Activated CD4-positive, alpha-beta T cell treated with anti-CD3 and anti-CD28 coated beads, Interleukin-2, amount 10 ng/mL, durations not matched to agents 7 days and 5 days (primary cell): ENCODE results near the gene SDHB. TPM values are rescaled to one million over a fixed set of nuclear protein-coding genes. Genes with fewer than 3 reads are reported as not detected.
"Not testable (repeated sequence)": the region's sequence is repeated elsewhere in the genome, so short reads cannot be mapped to it uniquely, and the experiment has no call there.

Experiments used
- CTCF ChIA-PET: fragments of 350-600 bp; sonication (Branson Sonifier 250); formaldehyde crosslinking; loops from one replicate; lab custom pipeline; 2021; ENCODE audit warnings: antibody characterized with exemption; lab: Charles Lee
- POLR2A ChIA-PET: fragments of 350-600 bp; sonication (Branson Sonifier 250); formaldehyde crosslinking; loops from one replicate; lab custom pipeline; 2021; ENCODE audit warnings: antibody characterized with exemption; lab: Charles Lee
- DNase-seq: peaks from one replicate; pipeline ENCODE4 v3.0.0-alpha.2; 2020
- H3K27ac Mint-ChIP-seq: one replicate; pipeline ENCODE4 v1.8.0; 2021; ENCODE audit warnings: mild to moderate bottlenecking, moderate library complexity, mixed read lengths
- H3K27me3 Mint-ChIP-seq: one replicate; pipeline ENCODE4 v1.8.0; 2021; ENCODE audit warnings: mixed read lengths
- H3K36me3 Mint-ChIP-seq: one replicate; pipeline ENCODE4 v1.8.0; 2021; ENCODE audit warnings: low read depth, mixed read lengths
- H3K4me1 Mint-ChIP-seq: one replicate; pipeline ENCODE4 v1.8.0; 2021; ENCODE audit warnings: mixed read lengths
- H3K4me3 Mint-ChIP-seq: one replicate; pipeline ENCODE4 v1.8.0; 2021; ENCODE audit warnings: mild to moderate bottlenecking, moderate library complexity, mixed read lengths
- H3K9me3 Mint-ChIP-seq: one replicate; pipeline ENCODE4 v1.8.0; 2021; ENCODE audit warnings: mixed read lengths
- total RNA-seq, 2 experiments: library from RNA; stranded (reverse); gene quantifications; one replicate each; pipeline ENCODE4 v1.2.3, GENCODE V29; 2021

Gene SDHB
- total RNA-seq, 2 experiments from 2014 or later = 77.7 to 82.8 TPM

- ChIA-PET CTCF (no interaction called here), POLR2A (no interaction called here)
- H3K4me1 Mint-ChIP-seq = peaks cover 3% of the 10 kb centered on the region
- H3K9me3 Mint-ChIP-seq = peaks cover 2% of the 10 kb centered on the region
- DNase-seq = no peak
- no peak overlapping the region for H3K27ac Mint-ChIP-seq
- no peaks in the 10 kb centered on the region for H3K36me3 Mint-ChIP-seq
- H3K4me3 Mint-ChIP-seq = no peak overlapping the region
- H3K27me3 Mint-ChIP-seq = no peaks in the 10 kb centered on the region
Observed at GRCh38 chr1:17068789-17069188, 15.0 kb upstream of the SDHB start.

- H3K4me3 Mint-ChIP-seq = no peak overlapping the region
- DNase-seq = no peak
- H3K36me3 Mint-ChIP-seq = no peaks in the 10 kb centered on the region
- POLR2A ChIA-PET = no interaction called here
- CTCF ChIA-PET = interaction anchor here (0.6 kb wide), 1 partner anchor 40 kb away, joined by 3 read pairs; no protein-coding TSS in a partner anchor
- peaks cover 7% of the 10 kb centered on the region for H3K4me1 Mint-ChIP-seq
- peaks cover 2% of the 10 kb centered on the region for H3K9me3 Mint-ChIP-seq
- H3K27ac Mint-ChIP-seq = no peak overlapping the region
- H3K27me3 Mint-ChIP-seq = no peaks in the 10 kb centered on the region
Observed at GRCh38 chr1:17067465-17068240, 13.8 kb upstream of the SDHB start.

DNA sequence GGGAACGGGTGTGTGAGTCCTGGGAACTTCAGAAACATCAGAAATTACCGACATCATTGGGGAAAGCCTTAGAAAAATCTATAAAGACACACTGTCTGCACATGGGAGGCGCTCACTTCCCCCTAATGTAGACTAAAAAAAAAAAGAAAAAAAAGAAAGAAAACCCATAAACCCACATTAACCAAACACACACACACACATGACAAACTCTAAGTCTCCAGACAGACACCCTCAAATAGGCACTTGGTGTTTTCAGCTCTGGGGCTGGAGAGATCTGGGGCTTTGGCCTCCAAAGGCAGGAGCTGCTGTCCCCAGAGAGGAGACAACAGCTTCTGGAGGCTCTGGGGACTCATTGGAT lies 13.2 kb upstream of the SDHB start:
- Mint-ChIP-seq H3K4me3 (no peak overlapping the region), H3K4me1 (peaks cover 9% of the 10 kb centered on the region), H3K27ac (no peak overlapping the region), H3K9me3 (peaks cover 2% of the 10 kb centered on the region), H3K36me3 (no peaks in the 10 kb centered on the region), H3K27me3 (no peaks in the 10 kb centered on the region)
- DNase-seq = no peak
- ChIA-PET CTCF (no interaction called here), POLR2A (no interaction called here)

DNA sequence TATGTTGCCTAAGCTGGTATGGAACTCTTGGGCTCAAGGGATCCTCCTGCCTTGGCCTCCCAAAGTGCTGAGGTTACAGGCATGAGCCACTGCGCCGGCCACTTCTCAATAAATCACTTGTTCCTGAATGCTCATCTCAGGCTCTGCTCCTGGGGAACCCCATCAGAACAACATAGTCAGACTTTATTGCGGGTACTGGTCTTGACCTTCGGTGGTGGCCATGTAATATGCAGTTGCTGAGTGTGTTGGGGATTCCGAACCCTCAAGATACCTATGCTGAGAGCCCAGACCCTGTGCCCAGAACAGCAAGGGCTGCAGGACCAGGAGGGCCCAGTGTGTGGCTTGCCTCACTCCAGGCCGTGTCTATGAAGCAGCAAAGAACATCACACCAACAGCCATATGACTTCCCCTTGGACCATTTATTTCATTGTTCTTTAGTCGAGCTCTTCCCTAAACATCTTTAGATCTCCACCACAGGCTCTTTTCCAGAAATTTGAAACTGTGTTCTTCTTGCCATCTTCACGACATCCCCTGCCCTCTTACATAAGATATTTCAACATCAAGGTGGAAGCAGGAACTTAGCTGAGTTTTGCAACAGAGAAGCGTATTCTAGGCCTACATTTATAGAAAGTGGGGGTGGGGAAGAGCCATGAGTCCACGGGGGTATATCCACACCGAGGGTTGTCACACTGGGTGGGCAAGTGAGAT lies 12.7 kb upstream of the SDHB start:
- Mint-ChIP-seq H3K9me3 (peaks cover 2% of the 10 kb centered on the region), H3K4me1 (peaks cover 9% of the 10 kb centered on the region), H3K4me3 (no peak overlapping the region), H3K27me3 (no peaks in the 10 kb centered on the region), H3K27ac (no peak overlapping the region), H3K36me3 (no peaks in the 10 kb centered on the region)
- CTCF ChIA-PET = interaction anchor here (4.5 kb wide), 1 partner anchor 9 kb away, joined by 16 read pairs; no protein-coding TSS in a partner anchor
- no peak for DNase-seq
- POLR2A ChIA-PET = no interaction called here

DNA sequence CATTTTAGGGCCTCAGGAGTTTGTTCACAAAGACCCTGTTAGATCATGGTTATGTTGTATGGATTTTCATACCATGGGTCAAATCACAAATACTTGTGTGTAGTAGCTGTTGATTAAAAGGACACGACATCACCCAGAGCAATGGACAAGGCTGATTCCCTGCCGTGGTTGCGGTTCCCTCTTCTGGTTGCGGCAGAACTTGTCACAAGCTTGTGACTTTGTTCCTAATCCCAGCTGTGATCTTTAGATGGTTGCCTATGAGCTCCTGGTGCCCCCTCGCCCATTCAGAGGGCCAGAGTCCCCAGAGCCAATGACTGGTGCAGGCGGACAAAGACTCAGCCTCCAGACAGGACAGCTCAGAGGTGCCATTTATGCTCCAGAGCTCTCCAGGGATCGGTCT lies 11.8 kb upstream of the SDHB start:
- CTCF ChIA-PET = interaction anchor here (4.5 kb wide), 1 partner anchor 10 kb away, joined by 16 read pairs; no protein-coding TSS in a partner anchor

GRCh38 chr1:17062751-17063150 lies 8.9 kb upstream of the SDHB start:
- H3K27me3 Mint-ChIP-seq, POLR2A ChIA-PET, H3K9me3 Mint-ChIP-seq, H3K36me3 Mint-ChIP-seq, H3K27ac Mint-ChIP-seq, DNase-seq, H3K4me3 Mint-ChIP-seq, H3K4me1 Mint-ChIP-seq: not testable (repeated sequence)
- CTCF ChIA-PET = interaction anchor here (1.4 to 4.5 kb wide), 2 partner anchors 9 to 13 kb away, joined by 4 to 16 read pairs; partner anchors contain the start of gene SDHB

More for the DNA sequence above, 11.8 kb upstream of the SDHB start:
- POLR2A ChIA-PET = no interaction called here
- Mint-ChIP-seq H3K27ac (no peak overlapping the region), H3K36me3 (no peaks in the 10 kb centered on the region), H3K27me3 (no peaks in the 10 kb centered on the region), H3K4me3 (no peak overlapping the region), H3K9me3 (peaks cover 2% of the 10 kb centered on the region), H3K4me1 (peaks cover 9% of the 10 kb centered on the region)
- DNase-seq = no peak

- H3K4me3 Mint-ChIP-seq = no peak overlapping the region
- H3K27ac Mint-ChIP-seq = no peak overlapping the region
- POLR2A ChIA-PET = no interaction called here
- DNase-seq = no peak
- H3K27me3 Mint-ChIP-seq = peaks cover 7% of the 10 kb centered on the region
- peaks cover 9% of the 10 kb centered on the region for H3K4me1 Mint-ChIP-seq
- peaks cover 2% of the 10 kb centered on the region for H3K9me3 Mint-ChIP-seq
- H3K36me3 Mint-ChIP-seq = no peaks in the 10 kb centered on the region
- CTCF ChIA-PET = interaction anchor here (4.5 kb wide), 1 partner anchor 14 kb away, joined by 16 read pairs; no protein-coding TSS in a partner anchor
Observed at GRCh38 chr1:17061892-17062291, 8.1 kb upstream of the SDHB start.

DNA sequence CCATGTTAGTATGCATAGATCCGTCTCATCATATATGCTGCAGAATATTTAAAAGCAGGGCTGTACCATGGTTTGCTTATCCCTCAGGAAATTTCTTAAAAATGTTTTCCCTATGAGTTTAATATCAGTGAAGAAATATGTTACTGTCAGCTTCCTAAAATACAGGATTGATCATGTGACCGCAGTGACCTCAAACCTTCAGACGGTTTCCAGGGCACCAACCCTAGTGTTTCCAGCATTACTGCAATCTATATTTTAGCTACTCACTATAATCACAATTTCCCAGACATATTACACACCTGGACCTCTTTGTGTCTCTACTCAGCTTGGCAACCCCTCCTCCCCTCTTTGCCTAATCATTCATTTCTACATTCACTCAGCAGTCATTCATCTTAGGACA lies 7.7 kb upstream of the SDHB start:
- peaks cover 2% of the 10 kb centered on the region for H3K9me3 Mint-ChIP-seq
- peaks cover 7% of the 10 kb centered on the region for H3K27me3 Mint-ChIP-seq
- H3K27ac Mint-ChIP-seq = no peak overlapping the region
- no peaks in the 10 kb centered on the region for H3K36me3 Mint-ChIP-seq
- POLR2A ChIA-PET = no interaction called here
- H3K4me1 Mint-ChIP-seq = peaks cover 6% of the 10 kb centered on the region
- no peak for DNase-seq
- no peak overlapping the region for H3K4me3 Mint-ChIP-seq
- CTCF ChIA-PET = no interaction called here

GRCh38 chr1:17060306-17060749 lies 6.5 kb upstream of the SDHB start:
- no peak overlapping the region for H3K4me3 Mint-ChIP-seq
- H3K27me3 Mint-ChIP-seq = peaks cover 7% of the 10 kb centered on the region
- peaks cover 6% of the 10 kb centered on the region for H3K4me1 Mint-ChIP-seq
- H3K9me3 Mint-ChIP-seq = peaks cover 2% of the 10 kb centered on the region
- no peak for DNase-seq
- H3K27ac Mint-ChIP-seq = peak overlapping the region; percentile 48
- POLR2A ChIA-PET = no interaction called here
- CTCF ChIA-PET = no interaction called here
- no peaks in the 10 kb centered on the region for H3K36me3 Mint-ChIP-seq

- Mint-ChIP-seq H3K27me3 (peaks cover 7% of the 10 kb centered on the region), H3K4me1 (peaks cover 6% of the 10 kb centered on the region), H3K9me3 (peaks cover 2% of the 10 kb centered on the region), H3K4me3 (no peak overlapping the region), H3K27ac (no peak overlapping the region), H3K36me3 (no peaks in the 10 kb centered on the region)
- ChIA-PET POLR2A (no interaction called here), CTCF (no interaction called here)
- DNase-seq = peak; percentile 38
Observed at GRCh38 chr1:17059391-17060305, 5.8 kb upstream of the SDHB start.

DNA sequence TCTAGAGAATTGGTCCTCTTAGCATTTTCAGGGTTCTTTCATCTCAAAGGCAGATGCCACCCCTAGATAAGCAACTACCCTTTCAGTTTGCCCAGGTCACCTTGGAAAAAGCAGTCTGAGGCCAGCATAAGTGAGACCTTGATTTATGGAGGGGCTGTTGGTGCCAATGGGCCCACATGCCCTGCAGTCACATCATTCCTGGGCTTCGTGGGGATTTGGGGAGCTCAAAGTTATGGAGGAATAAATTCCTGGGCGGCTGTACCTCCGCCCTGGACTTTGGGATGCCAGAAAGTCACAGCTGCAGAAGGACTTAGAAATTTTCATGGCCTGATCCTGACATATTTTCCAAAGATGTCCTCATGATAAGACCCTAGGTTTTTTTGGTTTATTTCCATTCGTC lies 2.7 kb upstream of the SDHB start:
- no peak for DNase-seq
- H3K36me3 Mint-ChIP-seq = peaks cover 2% of the 10 kb centered on the region
- peaks cover 20% of the 10 kb centered on the region for H3K4me1 Mint-ChIP-seq
- no peaks in the 10 kb centered on the region for H3K9me3 Mint-ChIP-seq
- ChIA-PET POLR2A (no interaction called here), CTCF (no interaction called here)
- H3K27ac Mint-ChIP-seq = no peak overlapping the region
- no peak overlapping the region for H3K4me3 Mint-ChIP-seq
- H3K27me3 Mint-ChIP-seq = peaks cover 7% of the 10 kb centered on the region

GRCh38 chr1:17055801-17056200 lies 2.0 kb upstream of the SDHB start:
- no peak overlapping the region for H3K4me3 Mint-ChIP-seq
- CTCF ChIA-PET = no interaction called here
- POLR2A ChIA-PET = no interaction called here
- peaks cover 26% of the 10 kb centered on the region for H3K4me1 Mint-ChIP-seq
- H3K9me3 Mint-ChIP-seq = no peaks in the 10 kb centered on the region
- H3K27ac Mint-ChIP-seq = no peak overlapping the region
- peaks cover 7% of the 10 kb centered on the region for H3K27me3 Mint-ChIP-seq
- H3K36me3 Mint-ChIP-seq = peaks cover 9% of the 10 kb centered on the region
- no peak for DNase-seq
